GM12874 (cell line): ENCODE measurements around the gene ELAVL2.

Experiments
- TF ChIP-seq, protein P1 (sequence below): IDR thresholded peaks from 2 replicates; pipeline ENCODE4 v1.5.1; 2011; ENCODE audit warnings: low read depth, mild to moderate bottlenecking, control low read depth, low read length, moderate library complexity; ENCODE audit not compliant: insufficient read depth

Gene ELAVL2

DNA sequence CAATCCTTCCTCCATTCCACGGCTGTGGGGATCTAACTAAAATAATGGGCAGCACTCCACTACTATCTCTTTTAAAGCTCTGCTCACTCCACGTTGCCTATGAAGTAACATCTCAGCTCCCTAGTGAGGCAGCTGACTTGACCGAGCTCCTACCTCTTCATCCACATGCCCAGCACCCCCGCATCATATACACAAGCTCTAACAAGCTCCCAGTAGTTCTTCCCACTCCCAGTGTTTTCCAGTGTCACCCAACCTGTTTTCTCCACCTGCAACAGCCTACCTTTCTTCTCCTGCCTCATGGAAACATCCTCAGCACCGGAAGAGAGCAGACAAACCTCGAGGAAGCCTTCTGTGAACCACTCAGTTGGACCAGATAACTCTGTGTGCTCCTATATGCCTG lies 50.5 kb downstream of the ELAVL2 start:
- TF ChIP-seq, protein P1, sequence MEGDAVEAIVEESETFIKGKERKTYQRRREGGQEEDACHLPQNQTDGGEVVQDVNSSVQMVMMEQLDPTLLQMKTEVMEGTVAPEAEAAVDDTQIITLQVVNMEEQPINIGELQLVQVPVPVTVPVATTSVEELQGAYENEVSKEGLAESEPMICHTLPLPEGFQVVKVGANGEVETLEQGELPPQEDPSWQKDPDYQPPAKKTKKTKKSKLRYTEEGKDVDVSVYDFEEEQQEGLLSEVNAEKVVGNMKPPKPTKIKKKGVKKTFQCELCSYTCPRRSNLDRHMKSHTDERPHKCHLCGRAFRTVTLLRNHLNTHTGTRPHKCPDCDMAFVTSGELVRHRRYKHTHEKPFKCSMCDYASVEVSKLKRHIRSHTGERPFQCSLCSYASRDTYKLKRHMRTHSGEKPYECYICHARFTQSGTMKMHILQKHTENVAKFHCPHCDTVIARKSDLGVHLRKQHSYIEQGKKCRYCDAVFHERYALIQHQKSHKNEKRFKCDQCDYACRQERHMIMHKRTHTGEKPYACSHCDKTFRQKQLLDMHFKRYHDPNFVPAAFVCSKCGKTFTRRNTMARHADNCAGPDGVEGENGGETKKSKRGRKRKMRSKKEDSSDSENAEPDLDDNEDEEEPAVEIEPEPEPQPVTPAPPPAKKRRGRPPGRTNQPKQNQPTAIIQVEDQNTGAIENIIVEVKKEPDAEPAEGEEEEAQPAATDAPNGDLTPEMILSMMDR = no peak

DNA sequence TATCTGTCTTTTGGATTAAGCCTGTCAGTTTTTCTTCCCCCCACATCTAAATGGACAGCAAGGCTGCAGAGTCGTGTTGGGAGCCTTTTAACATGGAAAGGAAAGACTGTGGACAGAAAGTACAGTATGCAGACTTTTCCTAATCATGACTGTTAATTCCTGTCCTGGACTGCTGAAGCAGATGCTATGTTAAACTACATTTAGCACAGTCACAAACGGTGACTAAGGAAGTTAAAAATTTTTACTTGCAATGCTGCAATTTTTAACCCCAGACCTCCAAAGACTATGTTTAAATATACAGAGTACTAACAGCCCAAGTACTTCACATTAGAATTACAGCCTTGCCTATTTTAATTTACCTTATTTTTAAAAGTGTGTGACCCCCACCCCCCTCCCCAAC lies 51.8 kb downstream of the ELAVL2 start:
- TF ChIP-seq, protein P1 = no peak

DNA sequence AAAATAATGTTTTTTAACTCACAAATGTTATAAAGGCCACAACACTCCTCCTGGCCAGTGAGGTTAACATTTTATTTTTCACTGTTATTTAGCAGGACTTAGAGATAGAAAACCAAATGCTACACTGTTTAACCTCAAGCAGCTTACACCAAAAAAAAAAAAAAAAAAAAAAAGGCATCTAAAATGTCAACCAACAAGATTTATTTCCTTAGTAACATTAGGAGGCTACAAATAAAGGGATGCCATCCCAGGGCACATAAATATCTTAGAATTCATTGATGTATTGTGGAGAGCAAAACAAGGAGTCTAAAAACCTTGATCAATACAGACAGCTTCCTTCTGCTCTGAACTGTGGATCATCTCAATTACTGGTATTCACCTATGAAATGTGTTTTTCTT lies 53.7 kb downstream of the ELAVL2 start:
- TF ChIP-seq, protein P1 = no peak

DNA sequence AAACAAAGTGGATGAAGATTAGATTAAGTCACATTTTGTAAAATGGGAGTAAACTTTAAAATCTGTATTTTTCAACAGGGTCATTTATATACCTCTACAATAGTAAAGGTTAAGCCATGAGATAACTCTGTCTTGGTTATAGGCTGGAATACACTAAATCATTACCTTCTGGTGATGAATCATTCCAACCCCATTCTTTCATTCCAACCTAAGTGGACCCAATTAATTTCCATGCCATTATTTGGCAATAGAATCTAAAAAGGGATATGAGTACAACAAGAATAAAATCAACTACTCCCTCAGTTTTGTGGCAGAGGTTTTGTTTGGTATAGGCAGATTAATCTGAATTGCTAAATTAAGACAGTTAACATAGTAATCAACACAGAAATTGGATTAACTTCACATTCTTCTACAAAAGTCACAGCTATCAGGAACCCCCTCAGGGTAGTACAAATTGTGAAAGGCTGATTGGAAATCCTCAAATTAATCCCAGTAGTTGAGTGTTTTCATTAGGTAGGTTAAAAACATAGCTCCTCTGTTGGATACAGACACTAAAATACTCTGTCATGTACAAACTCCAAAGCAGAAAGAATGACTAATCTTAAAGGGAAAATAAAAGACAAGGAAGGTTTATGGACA lies 54.2 kb downstream of the ELAVL2 start:
- TF ChIP-seq, protein P1 = no peak

DNA sequence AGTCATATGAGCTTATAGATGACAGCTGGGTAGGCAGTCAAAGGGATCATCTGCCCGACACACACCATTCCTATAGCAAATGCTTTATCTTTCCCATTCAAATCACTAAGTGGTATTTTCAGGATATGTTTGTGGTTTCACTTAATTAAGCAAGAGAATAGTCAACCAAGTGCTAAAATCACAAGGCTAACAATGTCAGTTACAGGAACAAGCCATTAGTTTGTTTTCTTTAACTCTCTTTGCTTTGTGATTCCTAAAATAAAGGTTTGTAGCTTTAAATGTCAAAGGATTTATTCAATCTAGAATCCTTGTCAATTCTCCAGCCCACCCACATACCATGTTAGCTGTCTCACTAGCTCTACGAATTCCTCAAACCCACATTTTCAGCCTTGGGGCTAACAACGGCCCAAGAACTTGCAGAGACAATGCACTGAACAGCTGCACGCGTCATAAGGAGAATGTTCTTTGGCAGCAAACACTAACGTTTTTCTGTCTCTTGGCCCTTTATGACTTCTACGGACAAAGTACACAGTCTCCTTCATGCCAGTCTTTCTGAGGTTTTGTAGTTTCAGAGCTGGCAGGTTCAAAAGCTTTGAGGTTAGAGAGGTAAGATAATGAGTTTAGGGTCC lies 56.6 kb downstream of the ELAVL2 start:
- TF ChIP-seq, protein P1 = no peak

DNA sequence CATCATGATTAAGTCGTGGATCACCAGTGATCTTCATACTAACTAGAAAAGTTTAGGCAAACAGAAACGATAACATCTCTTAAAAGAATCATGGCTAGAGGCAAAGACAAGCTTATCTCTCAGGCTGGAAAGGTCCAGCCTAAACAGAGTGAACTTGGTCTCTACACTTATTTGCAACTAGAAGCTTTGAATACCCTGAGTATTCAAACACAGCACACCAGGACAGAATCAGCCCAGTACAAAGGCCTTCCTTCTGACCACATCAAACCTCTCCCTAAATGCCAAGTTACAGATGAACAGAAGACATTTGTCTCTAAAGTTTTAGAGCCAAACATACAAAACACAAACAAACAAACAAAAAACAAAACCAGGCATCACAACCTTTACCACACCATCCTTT lies 57.2 kb downstream of the ELAVL2 start:
- TF ChIP-seq, protein P1 = no peak

DNA sequence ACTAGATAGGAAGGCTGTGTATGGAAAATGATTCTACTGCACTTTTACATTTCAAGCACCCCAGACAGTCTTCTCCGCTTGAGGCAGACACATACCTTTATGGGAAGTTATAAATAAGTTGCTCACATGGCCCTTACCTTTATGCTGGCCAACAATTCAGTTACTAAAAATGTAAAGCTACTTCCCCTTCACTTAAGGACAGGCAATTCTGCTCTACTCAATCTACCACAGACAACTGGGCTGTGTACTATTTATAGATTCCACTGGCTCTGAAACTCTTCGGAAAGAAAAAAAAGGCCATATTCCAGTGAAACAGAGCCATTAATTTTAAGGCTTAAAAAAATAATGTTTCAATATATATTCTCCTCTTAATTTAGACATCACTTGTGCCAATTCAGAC lies 59.4 kb downstream of the ELAVL2 start:
- TF ChIP-seq, protein P1 = no peak
